Endothelial cell of umbilical vein (primary cell): ENCODE results near the gene OR2T34.

Experiments used
- MYC ChIP-seq: IDR thresholded peaks from one replicate; pipeline ENCODE4 v1.6.1; 2011; ENCODE audit warnings: mild to moderate bottlenecking, low read depth, low read length
- POLR2A ChIP-seq: IDR thresholded peaks from 2 replicates; pipeline ENCODE4 v1.6.1; 2012; ENCODE audit warnings: low read depth, mild to moderate bottlenecking, control low read depth, low read length
- POLR2AphosphoS5 ChIP-seq: IDR thresholded peaks from 2 replicates; pipeline ENCODE4 v1.6.1; 2012; ENCODE audit warnings: low read depth, mild to moderate bottlenecking, control low read depth, low read length, moderate library complexity; ENCODE audit not compliant: insufficient read depth
- TF ChIP-seq, protein P1 (sequence below), 2 donors: IDR thresholded peaks; 1 replicate in 1 of 2; 2 replicates in 1 of 2; pipeline ENCODE4 v1.5.1; 2011; ENCODE audit warnings: low read length in 2 of 2, mild to moderate bottlenecking in 2 of 2, moderate library complexity in 2 of 2, control low read depth in 1 of 2, inconsistent platforms in 1 of 2, low read depth in 1 of 2; ENCODE audit not compliant: insufficient read depth in 1 of 2; ENCODE audit errors: extremely low read depth in 1 of 2

DNA sequence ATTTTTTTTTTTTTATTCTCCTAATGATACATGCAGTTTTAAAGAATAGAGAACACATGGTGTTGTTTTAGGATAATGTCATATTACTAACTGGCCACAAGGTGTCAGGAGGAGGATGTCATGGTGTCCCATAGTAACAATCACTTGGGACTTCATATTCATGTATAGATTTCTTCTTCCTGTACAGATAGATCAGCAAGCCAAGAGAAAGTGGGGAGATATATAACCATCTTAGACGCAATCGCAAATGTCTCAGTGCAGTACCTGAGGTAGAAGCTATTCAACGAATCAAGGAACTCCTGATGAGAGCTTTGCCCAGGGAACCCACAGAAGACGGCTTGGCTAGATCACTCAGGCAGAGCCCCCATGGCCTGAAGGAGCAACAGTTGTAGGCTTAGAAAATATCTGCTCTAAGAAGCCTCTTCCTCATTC is 48.0 kb upstream of the OR2T34 start:
- TF ChIP-seq, protein P1, sequence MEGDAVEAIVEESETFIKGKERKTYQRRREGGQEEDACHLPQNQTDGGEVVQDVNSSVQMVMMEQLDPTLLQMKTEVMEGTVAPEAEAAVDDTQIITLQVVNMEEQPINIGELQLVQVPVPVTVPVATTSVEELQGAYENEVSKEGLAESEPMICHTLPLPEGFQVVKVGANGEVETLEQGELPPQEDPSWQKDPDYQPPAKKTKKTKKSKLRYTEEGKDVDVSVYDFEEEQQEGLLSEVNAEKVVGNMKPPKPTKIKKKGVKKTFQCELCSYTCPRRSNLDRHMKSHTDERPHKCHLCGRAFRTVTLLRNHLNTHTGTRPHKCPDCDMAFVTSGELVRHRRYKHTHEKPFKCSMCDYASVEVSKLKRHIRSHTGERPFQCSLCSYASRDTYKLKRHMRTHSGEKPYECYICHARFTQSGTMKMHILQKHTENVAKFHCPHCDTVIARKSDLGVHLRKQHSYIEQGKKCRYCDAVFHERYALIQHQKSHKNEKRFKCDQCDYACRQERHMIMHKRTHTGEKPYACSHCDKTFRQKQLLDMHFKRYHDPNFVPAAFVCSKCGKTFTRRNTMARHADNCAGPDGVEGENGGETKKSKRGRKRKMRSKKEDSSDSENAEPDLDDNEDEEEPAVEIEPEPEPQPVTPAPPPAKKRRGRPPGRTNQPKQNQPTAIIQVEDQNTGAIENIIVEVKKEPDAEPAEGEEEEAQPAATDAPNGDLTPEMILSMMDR (IDR thresholded peaks at IDR 0.05; ENCODE audit: extremely low read depth in 1 of 2, insufficient read depth in 1 of 2, low read depth in 1 of 2, low read length in 2 of 2), result peak; percentile 7 to 25
- TF ChIP-seq POLR2A (no peak), MYC (no peak), POLR2AphosphoS5 (no peak)
